ENCODE results near the gene NLRC4.
"Not testable (repeated sequence)": the region's sequence is repeated elsewhere in the genome, so short reads cannot be mapped to it uniquely, and the experiment has no call there.

NLRC4 gene

GRCh38 chr2:32246911-32247310 is 17.8 kb downstream of the NLRC4 start:
- no peak for DNase-seq

GRCh38 chr2:32242331-32242730 is 22.4 kb downstream of the NLRC4 start:
- no peak for DNase-seq

- DNase-seq, result no peak
These were observed 26.7 kb downstream of the NLRC4 start for GRCh38 chr2:32237996-32238395.

- DNase-seq, result no peak
These were observed 27.2 kb downstream of the NLRC4 start for GRCh38 chr2:32237488-32237887.

- no peak for DNase-seq
These were observed 29.4 kb downstream of the NLRC4 start for GRCh38 chr2:32235315-32235714.

GRCh38 chr2:32231959-32232358 is 32.7 kb downstream of the NLRC4 start:
- no peak for DNase-seq

- DNase-seq, result no peak
These were observed 35.1 kb downstream of the NLRC4 start for GRCh38 chr2:32229635-32230034.

GRCh38 chr2:32228181-32228580 is 36.5 kb downstream of the NLRC4 start:
- DNase-seq, result no peak

GRCh38 chr2:32227492-32227891 is 37.2 kb downstream of the NLRC4 start:
- DNase-seq, result no peak

GRCh38 chr2:32222966-32223365 is 41.7 kb downstream of the NLRC4 start:
- DNase-seq, result no peak

GRCh38 chr2:32220445-32220844 is 44.2 kb downstream of the NLRC4 start:
- no peak for DNase-seq

- DNase-seq, result no peak
These were observed 52.4 kb downstream of the NLRC4 start for GRCh38 chr2:32212295-32212694.

GRCh38 chr2:32210767-32211408 is 53.8 kb downstream of the NLRC4 start:
- no peak for DNase-seq

GRCh38 chr2:32203428-32203827 is 61.3 kb downstream of the NLRC4 start:
- DNase-seq, result not testable (repeated sequence)

GRCh38 chr2:32200814-32201213 is 63.9 kb downstream of the NLRC4 start:
- no peak for DNase-seq

GRCh38 chr2:32192418-32192817 is 72.3 kb downstream of the NLRC4 start:
- DNase-seq, result no peak

- DNase-seq, result no peak
These were observed 75.7 kb downstream of the NLRC4 start for GRCh38 chr2:32189011-32189410.

- no peak for DNase-seq
These were observed 82.0 kb downstream of the NLRC4 start for GRCh38 chr2:32182667-32183066.
